PFSK-1 (cell line): ENCODE results near the gene CLCA1.

Experiments
- POLR2AphosphoS5 ChIP-seq: IDR thresholded peaks from 2 replicates; pipeline ENCODE4 v1.6.1; 2012; ENCODE audit warnings: low read depth, mild to moderate bottlenecking, control low read depth, low read length, moderate library complexity
- REST ChIP-seq, 2 experiments: IDR thresholded peaks; 2 replicates each; pipeline versions ENCODE4 v1.6.1 to v1.8.0; 2011 to 2012; ENCODE audit warnings: low read depth in 2 of 2, low read length in 2 of 2, control low read depth in 1 of 2, inconsistent platforms in 1 of 2, mild to moderate bottlenecking in 1 of 2, moderate library complexity in 1 of 2; ENCODE audit not compliant: insufficient read depth in 1 of 2
- SIN3A ChIP-seq: IDR thresholded peaks from 2 replicates; pipeline ENCODE4 v1.6.1; 2012; ENCODE audit warnings: mild to moderate bottlenecking, low read length, moderate library complexity, borderline replicate concordance; ENCODE audit not compliant: insufficient read depth
- TAF1 ChIP-seq: IDR thresholded peaks from 2 replicates; pipeline ENCODE4 v1.6.1; 2012; ENCODE audit warnings: low read length, control low read depth, borderline replicate concordance; ENCODE audit not compliant: insufficient read depth

GRCh38 chr1:86505564-86505902 lies 36.8 kb downstream of the CLCA1 start:
- no peak for TF ChIP-seq REST (IDR thresholded peaks at IDR 0.05; ENCODE audit: insufficient read depth in 1 of 2, low read depth in 2 of 2, low read length in 2 of 2)
- TF ChIP-seq TAF1, result no peak
- no peak for TF ChIP-seq POLR2AphosphoS5
- no peak for TF ChIP-seq SIN3A
